ENCODE results near the gene GABRG3.

GRCh38 chr15:27454281-27455075 is 483.5 kb downstream of the GABRG3 start:
- TF ChIP-seq CTCF (tag by site-specific recombination; IDR thresholded peaks at IDR 0.05) (no peak), ZNF645 (tag by site-specific recombination; IDR thresholded peaks at IDR 0.05) (no peak)
